Body of pancreas (tissue), 4 donors: ENCODE measurements around the gene CCDC112. TPM values are rescaled to one million over a fixed set of nuclear protein-coding genes. Genes with fewer than 3 reads are reported as not detected.

Experiments
- ATAC-seq: fragments of 150-250 bp; one replicate; pipeline ENCODE4 v1.9.1; 2016
- DNase-seq, 4 donors: peaks; one replicate each; pipeline ENCODE4 v3.0.0-alpha.2; 2019
- H3K27ac ChIP-seq, 4 donors: fragments of 200-600 bp; sonication (generic); 1 replicate in 3 of 4; 2 replicates in 1 of 4; pipeline versions ENCODE4 v1.5.1 to v1.6.1; 2016 to 2019; ENCODE audit warnings: mild to moderate bottlenecking in 1 of 4, mixed read lengths in 1 of 4, moderate library complexity in 1 of 4
- H3K27me3 ChIP-seq, 2 donors: fragments of 200-600 bp; sonication (generic); one replicate each; pipeline ENCODE4 v1.6.0; 2016; ENCODE audit warnings: mild to moderate bottlenecking in 1 of 2
- H3K36me3 ChIP-seq, 2 donors: fragments of 200-600 bp; sonication (generic); replicated peaks in 1 of 2; 2 replicates each; pipeline ENCODE4 v1.5.1; 2016; ENCODE audit warnings: low read depth in 2 of 2; ENCODE audit not compliant: insufficient read depth in 1 of 2
- H3K4me1 ChIP-seq: fragments of 200-600 bp; sonication (generic); one replicate; pipeline ENCODE4 v1.6.0; 2016
- H3K4me3 ChIP-seq, 2 donors: fragments of 200-600 bp; sonication (generic); 1 replicate in 1 of 2; 2 replicates in 1 of 2; pipeline ENCODE4 v1.5.1; 2016 to 2019
- H3K9me3 ChIP-seq, 3 donors: fragments of 200-600 bp; sonication (generic); 1 replicate in 2 of 3; 2 replicates in 1 of 3; pipeline ENCODE4 v1.5.1; 2016
- CTCF ChIP-seq, 7 experiments: fragments of 450-650 bp in 4 of 7; fragments of 200-600 bp in 3 of 7; sonication (generic) in 3 of 7; IDR thresholded peaks; one replicate each; pipeline ENCODE4 v1.5.1; 2016 to 2019; ENCODE audit warnings: antibody characterized with exemption in 7 of 7
- POLR2A ChIP-seq, 3 donors: fragments of 450-650 bp; IDR thresholded peaks; one replicate each; pipeline ENCODE4 v1.6.1; 2016; ENCODE audit warnings: antibody characterized with exemption in 3 of 3, mild to moderate bottlenecking in 2 of 3
- WGBS, 2 donors: methylation state at CpG; one replicate each; pipeline ENCODE4 v1.1.5; 2017; 5-methylcytosine and 5-hydroxymethylcytosine counted together
- intact Hi-C: fragments of 100-400 bp; cut with DNase I; formaldehyde crosslinking; loops from one replicate; pipeline ENCODE4 v1.15.1; 2023
- total RNA-seq, 2 donors: library from RNA; depleted of rRNA; stranded (reverse); fragments of >200 nt; gene quantifications; one replicate each; pipeline ENCODE4 v1.1.0, GENCODE V29; 2016

The CCDC112 gene
- total RNA-seq, 2 donors from 2014 or later: 10.1 to 20.1 TPM

- H3K27me3 ChIP-seq: no peaks in the 10 kb centered on the region
- WGBS, 2 donors: 72 to 86% methylated on average over 2 of the region's 2 CpGs
- DNase-seq (no peak), ATAC-seq (no peak)
- H3K4me1 ChIP-seq: no peaks in the 10 kb centered on the region
- H3K4me3 ChIP-seq: no peak overlapping the region
- TF ChIP-seq CTCF (IDR thresholded peaks at IDR 0.05) (no peak), POLR2A (IDR thresholded peaks at IDR 0.05) (no peak)
- no peaks in the 10 kb centered on the region for H3K36me3 ChIP-seq
- no peak overlapping the region for H3K27ac ChIP-seq
- H3K9me3 ChIP-seq: no peaks in the 10 kb centered on the region
- intact Hi-C loops: loop anchor here (5.0 kb wide), 1 partner anchor 274 kb away; no protein-coding TSS in a partner anchor
Measured at GRCh38 chr5:115313052-115313451, 16.6 kb upstream of the CCDC112 start.

DNA sequence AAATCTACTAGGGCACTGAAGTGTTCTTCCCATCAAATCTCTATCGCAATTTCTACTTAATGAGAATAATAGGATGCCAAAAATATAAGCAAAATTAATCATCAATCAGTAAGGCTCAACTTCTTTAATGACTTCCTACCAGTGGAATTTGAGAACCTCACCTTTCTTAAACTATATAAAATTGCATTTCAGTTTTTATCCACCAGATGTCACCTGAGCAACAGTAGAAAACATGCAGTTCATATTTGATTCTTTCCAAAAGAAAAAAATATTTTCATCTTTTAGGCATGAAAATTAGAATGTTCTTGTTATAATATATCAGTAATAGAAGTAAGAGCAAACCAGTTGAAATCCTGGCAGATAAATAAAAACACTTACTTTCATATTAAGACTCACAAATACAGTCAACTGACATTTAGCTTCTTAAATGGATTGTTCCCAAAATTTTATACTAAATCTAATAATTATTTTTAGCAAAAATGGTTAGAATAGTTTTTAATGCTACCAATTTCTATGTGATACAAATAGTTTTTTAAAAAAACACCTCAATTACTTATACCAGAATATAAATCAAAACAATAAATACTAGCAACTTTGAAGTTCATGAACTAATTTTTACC is 13.4 kb upstream of the CCDC112 start:
- ATAC-seq (peak; percentile 62), DNase-seq (no peak)
- WGBS, 2 donors: 0% methylated on average over 1 of the region's 1 CpG
- no peaks in the 10 kb centered on the region for H3K36me3 ChIP-seq
- no peaks in the 10 kb centered on the region for H3K9me3 ChIP-seq
- intact Hi-C loops: loop anchor here (5.0 kb wide), 1 partner anchor 277 kb away; no protein-coding TSS in a partner anchor
- no peak overlapping the region for H3K27ac ChIP-seq
- H3K4me1 ChIP-seq: no peaks in the 10 kb centered on the region
- TF ChIP-seq POLR2A (IDR thresholded peaks at IDR 0.05) (no peak), CTCF (IDR thresholded peaks at IDR 0.05) (peak in 6 of 7 experiments; percentile 55 to 81 (median 77))
- no peak overlapping the region for H3K4me3 ChIP-seq
- no peaks in the 10 kb centered on the region for H3K27me3 ChIP-seq

DNA sequence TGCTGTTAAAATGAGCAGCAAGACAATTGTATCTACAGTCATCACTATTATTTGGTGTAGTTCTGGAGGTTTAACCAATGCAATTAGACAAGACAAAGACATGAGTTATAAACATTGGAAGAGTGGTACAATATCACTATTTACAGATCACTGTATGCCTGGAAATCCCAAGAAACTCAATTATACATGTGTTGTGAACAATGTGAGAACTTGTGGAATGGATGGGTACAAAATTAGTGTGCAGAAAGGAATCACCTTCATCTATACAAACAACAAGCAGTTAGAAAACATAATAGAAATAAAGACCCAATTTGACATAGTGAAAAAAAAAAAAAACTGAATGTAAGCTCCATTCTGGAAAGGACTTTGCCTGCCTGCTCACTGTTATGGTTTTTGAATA is 12.4 kb upstream of the CCDC112 start:
- no peaks in the 10 kb centered on the region for H3K4me1 ChIP-seq
- no peaks in the 10 kb centered on the region for H3K9me3 ChIP-seq
- ATAC-seq (no peak), DNase-seq (no peak)
- TF ChIP-seq CTCF (IDR thresholded peaks at IDR 0.05) (no peak), POLR2A (IDR thresholded peaks at IDR 0.05) (no peak)
- H3K36me3 ChIP-seq: no peaks in the 10 kb centered on the region
- H3K27ac ChIP-seq: no peak overlapping the region
- intact Hi-C loops: no loop called here
- no peaks in the 10 kb centered on the region for H3K27me3 ChIP-seq
- no peak overlapping the region for H3K4me3 ChIP-seq

DNA sequence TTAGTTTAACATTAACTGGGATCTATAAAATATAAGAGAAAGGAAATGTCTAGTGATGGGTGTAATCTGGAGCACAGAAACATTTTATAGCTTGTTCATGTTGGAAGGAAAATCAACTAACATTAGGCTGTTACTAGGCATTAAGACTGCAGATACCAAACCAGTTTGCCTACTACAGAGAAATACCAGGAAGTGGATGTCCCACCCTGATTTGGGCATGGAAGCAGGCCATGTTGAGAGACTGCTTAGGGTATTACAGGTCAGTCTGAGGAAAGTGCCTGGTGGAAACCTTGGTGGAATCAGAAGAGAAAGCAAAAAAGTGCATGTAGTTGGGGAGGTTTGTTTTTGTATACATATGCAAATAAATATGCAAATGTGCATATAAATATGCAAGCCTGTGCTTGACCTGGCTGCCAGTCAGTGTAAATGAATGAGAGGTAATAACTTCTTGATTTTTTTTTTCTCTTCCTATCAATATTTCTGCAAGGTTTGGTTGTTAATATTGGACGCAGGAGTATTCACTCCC is 9.6 kb upstream of the CCDC112 start:
- H3K4me1 ChIP-seq: no peaks in the 10 kb centered on the region
- ATAC-seq (peak; percentile 79), DNase-seq (peak in 3 of 4 donors; percentile 24 to 50 (median 44))
- intact Hi-C loops: no loop called here
- no peak for TF ChIP-seq POLR2A (IDR thresholded peaks at IDR 0.05)
- TF ChIP-seq CTCF (IDR thresholded peaks at IDR 0.05): no peak
- peak overlapping the region in 1 of 4 donors; percentile 1 for H3K27ac ChIP-seq
- H3K27me3 ChIP-seq: no peaks in the 10 kb centered on the region
- H3K4me3 ChIP-seq: no peak overlapping the region
- no peaks in the 10 kb centered on the region for H3K36me3 ChIP-seq
- H3K9me3 ChIP-seq: no peaks in the 10 kb centered on the region
- 79 to 83% methylated on average over 1 of the region's 1 CpG for WGBS, 2 donors

- Histone ChIP-seq H3K27ac (no peak overlapping the region), H3K27me3 (no peaks in the 10 kb centered on the region), H3K4me3 (no peak overlapping the region), H3K4me1 (no peaks in the 10 kb centered on the region), H3K9me3 (no peaks in the 10 kb centered on the region), H3K36me3 (no peaks in the 10 kb centered on the region)
- intact Hi-C loops: no loop called here
- ATAC-seq (no peak), DNase-seq (no peak)
- WGBS, 2 donors: 91 to 96% methylated on average over 1 of the region's 1 CpG
- no peak for TF ChIP-seq POLR2A (IDR thresholded peaks at IDR 0.05)
- no peak for TF ChIP-seq CTCF (IDR thresholded peaks at IDR 0.05)
Measured at GRCh38 chr5:115304496-115304895, 8.0 kb upstream of the CCDC112 start.
